Measurements from ENCODE around the gene BCAR1.

BCAR1 gene

GRCh38 chr16:75261590-75262078, 10.2 kb upstream of the BCAR1 start:
- no peak for DNase-seq (ENCODE audit: low read depth)
- no peak overlapping the region for H3K4me3 ChIP-seq (ENCODE audit: low read length)
- TF ChIP-seq, protein P1, sequence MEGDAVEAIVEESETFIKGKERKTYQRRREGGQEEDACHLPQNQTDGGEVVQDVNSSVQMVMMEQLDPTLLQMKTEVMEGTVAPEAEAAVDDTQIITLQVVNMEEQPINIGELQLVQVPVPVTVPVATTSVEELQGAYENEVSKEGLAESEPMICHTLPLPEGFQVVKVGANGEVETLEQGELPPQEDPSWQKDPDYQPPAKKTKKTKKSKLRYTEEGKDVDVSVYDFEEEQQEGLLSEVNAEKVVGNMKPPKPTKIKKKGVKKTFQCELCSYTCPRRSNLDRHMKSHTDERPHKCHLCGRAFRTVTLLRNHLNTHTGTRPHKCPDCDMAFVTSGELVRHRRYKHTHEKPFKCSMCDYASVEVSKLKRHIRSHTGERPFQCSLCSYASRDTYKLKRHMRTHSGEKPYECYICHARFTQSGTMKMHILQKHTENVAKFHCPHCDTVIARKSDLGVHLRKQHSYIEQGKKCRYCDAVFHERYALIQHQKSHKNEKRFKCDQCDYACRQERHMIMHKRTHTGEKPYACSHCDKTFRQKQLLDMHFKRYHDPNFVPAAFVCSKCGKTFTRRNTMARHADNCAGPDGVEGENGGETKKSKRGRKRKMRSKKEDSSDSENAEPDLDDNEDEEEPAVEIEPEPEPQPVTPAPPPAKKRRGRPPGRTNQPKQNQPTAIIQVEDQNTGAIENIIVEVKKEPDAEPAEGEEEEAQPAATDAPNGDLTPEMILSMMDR (IDR thresholded peaks at IDR 0.05; ENCODE audit: insufficient read depth, low read depth, low read length, missing control alignments): no peak

GRCh38 chr16:75260851-75261589, 9.6 kb upstream of the BCAR1 start:
- TF ChIP-seq, protein P1 (IDR thresholded peaks at IDR 0.05; ENCODE audit: insufficient read depth, low read depth, low read length, missing control alignments): no peak
- no peak for DNase-seq (ENCODE audit: low read depth)
- no peak overlapping the region for H3K4me3 ChIP-seq (ENCODE audit: low read length)

DNA sequence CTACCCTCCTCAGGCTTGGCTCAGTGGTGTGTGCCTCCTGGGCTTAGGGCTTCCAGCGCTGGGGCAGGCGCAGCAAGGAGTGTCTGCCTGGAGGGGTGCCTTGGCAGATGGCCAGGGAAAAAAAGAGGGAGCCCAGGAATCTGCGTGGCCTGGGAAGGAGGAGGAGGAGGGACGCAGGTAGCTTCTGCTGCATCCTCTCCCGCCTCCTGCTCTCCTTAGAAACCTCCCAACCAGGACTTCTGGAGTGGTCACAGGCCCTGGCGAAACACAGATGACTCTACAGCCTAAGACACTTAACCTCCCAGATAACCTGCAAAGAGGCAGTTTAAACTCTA, 7.3 kb upstream of the BCAR1 start:
- H3K4me3 ChIP-seq (ENCODE audit: low read length): no peak overlapping the region
- TF ChIP-seq, protein P1 (IDR thresholded peaks at IDR 0.05; ENCODE audit: insufficient read depth, low read depth, low read length, missing control alignments): no peak
- no peak for DNase-seq (ENCODE audit: low read depth)

DNA sequence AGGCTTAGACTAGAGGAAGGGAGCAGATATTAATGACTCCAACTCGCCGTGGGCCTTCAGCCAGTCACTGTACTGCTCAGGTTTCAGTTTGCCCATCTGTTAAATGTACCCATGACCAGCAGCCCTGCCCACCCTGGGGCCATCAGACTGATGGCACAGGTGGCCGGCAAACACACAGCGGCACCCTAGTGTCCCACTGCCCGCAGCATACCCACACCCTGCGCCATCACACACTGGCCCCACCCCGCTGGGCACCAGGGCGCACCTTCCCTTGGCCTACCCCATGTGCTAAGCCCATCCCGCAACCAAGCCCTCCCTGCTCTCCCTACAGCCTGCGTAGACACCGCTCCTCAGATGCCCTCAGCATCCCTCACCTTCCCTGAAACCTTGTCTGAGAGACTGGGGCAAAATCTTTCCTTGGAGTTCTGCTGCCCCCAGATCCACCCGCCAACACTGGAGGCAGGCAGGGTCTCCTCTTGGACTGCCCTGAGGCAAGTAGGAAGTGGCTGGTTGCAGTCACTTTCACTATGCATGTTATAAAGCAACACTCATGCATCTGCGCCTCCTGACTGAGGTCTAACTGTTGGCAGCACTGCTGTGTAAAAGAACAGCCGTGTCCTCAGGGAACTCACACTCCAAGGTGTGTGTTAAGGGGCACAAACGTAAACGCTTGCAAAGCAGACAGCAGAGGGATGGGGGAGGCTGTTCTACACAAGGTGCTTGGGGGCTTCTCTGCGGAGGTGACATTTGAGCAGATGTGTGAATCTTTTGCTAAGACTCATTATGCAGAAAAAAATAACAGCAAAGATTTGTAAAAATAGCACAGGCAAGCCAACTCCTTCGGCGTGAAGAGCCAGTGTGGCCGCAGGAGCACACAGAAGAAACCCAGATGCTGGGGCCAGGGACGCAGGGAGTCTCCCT, 6.7 kb upstream of the BCAR1 start:
- no peak for DNase-seq (ENCODE audit: low read depth)
- H3K4me3 ChIP-seq (ENCODE audit: low read length): no peak overlapping the region
- TF ChIP-seq, protein P1 (IDR thresholded peaks at IDR 0.05; ENCODE audit: insufficient read depth, low read depth, low read length, missing control alignments): no peak

GRCh38 chr16:75256696-75257343, 5.4 kb upstream of the BCAR1 start:
- no peak overlapping the region for H3K4me3 ChIP-seq (ENCODE audit: low read length)
- TF ChIP-seq, protein P1 (IDR thresholded peaks at IDR 0.05; ENCODE audit: insufficient read depth, low read depth, low read length, missing control alignments): no peak
- no peak for DNase-seq (ENCODE audit: low read depth)

GRCh38 chr16:75256059-75256571, 4.7 kb upstream of the BCAR1 start:
- TF ChIP-seq, protein P1 (IDR thresholded peaks at IDR 0.05; ENCODE audit: insufficient read depth, low read depth, low read length, missing control alignments): no peak
- no peak overlapping the region for H3K4me3 ChIP-seq (ENCODE audit: low read length)
- DNase-seq (ENCODE audit: low read depth): no peak

Measured in epithelial cell of esophagus (primary cell).